ENCODE data around the gene RNF8.

DNA sequence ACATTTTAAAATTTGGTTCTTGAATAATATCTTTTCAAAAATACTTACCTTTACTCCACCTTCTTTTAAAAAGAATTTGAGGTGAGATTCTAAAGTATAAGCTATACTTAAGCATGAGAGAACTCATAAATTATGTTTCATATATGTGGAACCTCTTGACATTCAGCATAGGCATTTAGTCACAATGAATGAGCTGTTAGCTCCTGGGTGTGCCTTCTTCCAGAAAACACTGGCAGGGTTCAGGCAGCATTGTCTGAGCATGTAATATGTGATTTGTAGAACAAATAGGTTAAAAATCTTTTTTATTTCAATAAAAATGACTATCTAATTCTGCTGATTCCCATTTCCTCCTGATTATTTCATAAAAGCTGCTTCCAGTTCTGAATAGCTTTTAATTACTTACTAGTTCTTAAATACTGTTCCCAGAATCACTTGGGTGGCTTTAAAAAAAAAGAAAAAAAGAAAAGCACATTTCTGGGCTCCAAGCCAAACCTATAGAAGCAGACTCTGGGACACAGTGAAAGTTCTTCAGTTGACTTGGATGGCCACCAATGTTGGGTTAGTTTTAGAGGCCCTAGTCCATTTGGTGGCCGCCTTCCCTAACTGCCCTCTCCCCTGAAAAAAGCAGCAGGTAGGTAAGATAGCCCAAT is 20.2 kb downstream of the RNF8 start:
- no peak for TF ChIP-seq POLR2AphosphoS5 (IDR thresholded peaks at IDR 0.05)
- TF ChIP-seq, protein P1, sequence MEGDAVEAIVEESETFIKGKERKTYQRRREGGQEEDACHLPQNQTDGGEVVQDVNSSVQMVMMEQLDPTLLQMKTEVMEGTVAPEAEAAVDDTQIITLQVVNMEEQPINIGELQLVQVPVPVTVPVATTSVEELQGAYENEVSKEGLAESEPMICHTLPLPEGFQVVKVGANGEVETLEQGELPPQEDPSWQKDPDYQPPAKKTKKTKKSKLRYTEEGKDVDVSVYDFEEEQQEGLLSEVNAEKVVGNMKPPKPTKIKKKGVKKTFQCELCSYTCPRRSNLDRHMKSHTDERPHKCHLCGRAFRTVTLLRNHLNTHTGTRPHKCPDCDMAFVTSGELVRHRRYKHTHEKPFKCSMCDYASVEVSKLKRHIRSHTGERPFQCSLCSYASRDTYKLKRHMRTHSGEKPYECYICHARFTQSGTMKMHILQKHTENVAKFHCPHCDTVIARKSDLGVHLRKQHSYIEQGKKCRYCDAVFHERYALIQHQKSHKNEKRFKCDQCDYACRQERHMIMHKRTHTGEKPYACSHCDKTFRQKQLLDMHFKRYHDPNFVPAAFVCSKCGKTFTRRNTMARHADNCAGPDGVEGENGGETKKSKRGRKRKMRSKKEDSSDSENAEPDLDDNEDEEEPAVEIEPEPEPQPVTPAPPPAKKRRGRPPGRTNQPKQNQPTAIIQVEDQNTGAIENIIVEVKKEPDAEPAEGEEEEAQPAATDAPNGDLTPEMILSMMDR (IDR thresholded peaks at IDR 0.05): no peak
